T-helper 2 cell treated with Interferon-gamma antibody and Interleukin-4, amounts not matched to agents 100 ng/mL and 5 ng/mL, for 36 hours (primary cell): ENCODE results near the gene CEP250. TPM values are rescaled to one million over a fixed set of nuclear protein-coding genes. Genes with fewer than 3 reads are reported as not detected.

Experiments used
- intact Hi-C: fragments of 100-400 bp; cut with micrococcal nuclease; formaldehyde crosslinking; loops from one replicate; pipeline ENCODE4 v1.15.1; 2023
- total RNA-seq: library from RNA; stranded (reverse); gene quantifications from 2 replicates; pipeline ENCODE4 v1.2.3, GENCODE V29; 2022

CEP250 gene
- total RNA-seq, 1 donor from 2014 or later, result 56.8 TPM

GRCh38 chr20:35490736-35491181 lies 35.4 kb downstream of the CEP250 start:
- intact Hi-C loops, result loop anchor here (1.0 to 5.0 kb wide), 5 partner anchors 33 to 252 kb away; partner anchors contain the start of genes CEP250, CPNE1, RBM12 and RBM39

DNA sequence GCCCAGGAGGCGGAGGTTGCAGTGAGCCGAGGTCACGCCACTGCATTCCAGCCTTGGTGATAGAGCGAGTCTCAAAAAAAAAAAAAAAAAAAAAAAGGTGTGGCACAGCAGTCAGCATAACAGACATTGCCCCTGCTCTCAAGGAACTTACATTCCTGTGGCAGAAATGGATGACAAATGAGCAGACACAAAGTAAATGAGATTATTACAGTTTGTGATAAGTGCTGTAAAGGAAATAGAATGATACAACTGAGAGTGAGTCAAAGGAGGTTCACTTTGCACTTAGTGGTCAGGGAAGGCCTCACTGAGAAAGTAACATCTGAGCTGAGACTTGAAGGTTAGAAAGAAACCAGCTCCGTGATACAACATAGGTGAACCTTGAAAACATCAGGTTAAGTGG lies 36.4 kb downstream of the CEP250 start:
- intact Hi-C loops, result loop anchor here (1.0 to 5.0 kb wide), 4 partner anchors 35 to 250 kb away; partner anchors contain the start of genes CEP250, CPNE1, RBM12 and RBM39

GRCh38 chr20:35492352-35492751 lies 37.0 kb downstream of the CEP250 start:
- intact Hi-C loops, result loop anchor here (5.0 kb wide), 2 partner anchors 35 to 250 kb away; partner anchors contain the start of genes CEP250 and RBM39

DNA sequence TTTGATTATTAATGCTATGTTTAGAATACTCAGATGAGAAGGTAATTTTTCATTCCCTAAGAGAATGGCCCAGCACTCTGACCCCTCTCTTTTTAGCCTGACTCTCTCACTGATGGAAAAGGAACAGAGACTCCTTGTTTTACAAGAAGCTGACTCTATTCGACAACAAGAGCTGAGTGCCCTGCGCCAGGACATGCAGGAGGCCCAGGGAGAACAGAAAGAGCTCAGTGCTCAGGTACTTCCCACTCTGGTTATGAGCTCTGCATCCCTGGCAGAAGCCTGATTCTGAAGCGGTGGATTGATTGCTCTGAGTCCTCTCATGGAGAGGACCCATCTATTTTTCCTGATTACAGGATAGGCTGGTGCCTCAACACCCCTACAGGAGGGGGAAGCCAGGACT lies 41.1 kb downstream of the CEP250 start:
- intact Hi-C loops, result no loop called here

- intact Hi-C loops, result no loop called here
Measured at GRCh38 chr20:35497320-35497719, 41.9 kb downstream of the CEP250 start.

GRCh38 chr20:35497780-35498189 lies 42.4 kb downstream of the CEP250 start:
- intact Hi-C loops, result no loop called here

DNA sequence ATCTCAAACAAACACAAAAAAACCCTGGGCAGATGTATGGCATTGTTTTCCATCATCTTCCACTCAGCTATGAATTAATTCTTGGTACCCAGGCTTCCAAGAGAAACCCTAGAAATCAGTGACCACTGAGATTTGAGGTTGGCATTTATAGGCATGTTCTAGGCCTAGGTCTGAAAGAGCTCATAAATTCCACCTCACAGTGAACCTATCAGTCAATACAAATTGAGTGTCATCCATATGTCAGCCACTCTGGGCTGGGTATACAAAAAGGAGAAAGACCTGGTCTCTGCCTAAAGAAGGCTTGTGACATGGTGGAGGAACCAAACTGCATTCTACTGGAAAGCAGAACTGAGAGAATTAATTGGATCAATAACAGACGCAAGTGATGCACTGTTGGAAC lies 43.9 kb downstream of the CEP250 start:
- intact Hi-C loops, result no loop called here

DNA sequence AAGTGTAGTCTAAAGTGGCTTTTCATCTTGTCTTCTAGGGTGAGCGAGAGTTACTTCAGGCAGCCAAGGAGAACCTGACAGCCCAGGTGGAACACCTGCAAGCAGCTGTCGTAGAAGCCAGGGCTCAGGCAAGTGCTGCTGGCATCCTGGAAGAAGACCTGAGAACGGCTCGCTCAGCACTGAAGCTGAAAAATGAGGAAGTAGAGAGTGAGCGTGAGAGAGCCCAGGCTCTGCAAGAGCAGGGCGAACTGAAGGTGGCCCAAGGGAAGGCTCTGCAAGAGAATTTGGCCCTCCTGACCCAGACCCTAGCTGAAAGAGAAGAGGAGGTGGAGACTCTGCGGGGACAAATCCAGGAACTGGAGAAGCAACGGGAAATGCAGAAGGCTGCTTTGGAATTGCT lies 47.0 kb downstream of the CEP250 start:
- intact Hi-C loops, result no loop called here

- intact Hi-C loops, result no loop called here
Measured at GRCh38 chr20:35503281-35503680, 47.9 kb downstream of the CEP250 start.

DNA sequence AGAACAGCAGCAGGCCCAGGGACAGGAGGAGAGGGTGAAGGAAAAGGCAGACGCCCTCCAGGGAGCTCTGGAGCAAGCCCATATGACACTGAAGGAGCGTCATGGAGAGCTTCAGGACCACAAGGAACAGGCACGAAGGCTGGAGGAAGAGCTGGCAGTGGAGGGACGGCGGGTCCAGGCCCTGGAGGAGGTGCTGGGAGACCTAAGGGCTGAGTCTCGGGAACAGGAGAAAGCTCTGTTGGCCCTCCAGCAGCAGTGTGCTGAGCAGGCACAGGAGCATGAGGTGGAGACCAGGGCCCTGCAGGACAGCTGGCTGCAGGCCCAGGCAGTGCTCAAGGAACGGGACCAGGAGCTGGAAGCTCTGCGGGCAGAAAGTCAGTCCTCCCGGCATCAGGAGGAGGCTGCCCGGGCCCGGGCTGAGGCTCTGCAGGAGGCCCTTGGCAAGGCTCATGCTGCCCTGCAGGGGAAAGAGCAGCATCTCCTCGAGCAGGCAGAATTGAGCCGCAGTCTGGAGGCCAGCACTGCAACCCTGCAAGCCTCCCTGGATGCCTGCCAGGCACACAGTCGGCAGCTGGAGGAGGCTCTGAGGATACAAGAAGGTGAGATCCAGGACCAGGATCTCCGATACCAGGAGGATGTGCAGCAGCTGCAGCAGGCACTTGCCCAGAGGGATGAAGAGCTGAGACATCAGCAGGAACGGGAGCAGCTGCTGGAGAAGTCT lies 48.6 kb downstream of the CEP250 start:
- intact Hi-C loops, result no loop called here

DNA sequence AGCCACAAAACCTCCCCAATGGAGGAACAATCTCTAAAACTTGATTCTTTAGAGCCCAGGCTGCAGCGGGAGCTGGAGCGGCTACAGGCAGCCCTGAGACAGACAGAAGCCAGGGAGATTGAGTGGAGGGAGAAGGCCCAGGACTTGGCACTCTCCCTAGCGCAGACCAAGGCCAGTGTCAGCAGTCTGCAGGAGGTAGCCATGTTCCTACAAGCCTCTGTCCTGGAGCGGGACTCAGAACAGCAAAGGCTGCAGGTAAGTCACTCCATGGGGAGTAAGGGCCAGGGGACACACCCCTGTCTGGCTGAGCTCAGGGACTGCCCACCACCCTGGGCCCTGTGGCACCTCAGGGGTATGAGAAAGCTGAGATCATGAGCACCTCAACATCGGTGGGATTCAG lies 49.4 kb downstream of the CEP250 start:
- intact Hi-C loops, result no loop called here

GRCh38 chr20:35506179-35506578 lies 50.8 kb downstream of the CEP250 start:
- intact Hi-C loops, result no loop called here

- intact Hi-C loops, result no loop called here
Measured at GRCh38 chr20:35506872-35507638, 51.7 kb downstream of the CEP250 start.

DNA sequence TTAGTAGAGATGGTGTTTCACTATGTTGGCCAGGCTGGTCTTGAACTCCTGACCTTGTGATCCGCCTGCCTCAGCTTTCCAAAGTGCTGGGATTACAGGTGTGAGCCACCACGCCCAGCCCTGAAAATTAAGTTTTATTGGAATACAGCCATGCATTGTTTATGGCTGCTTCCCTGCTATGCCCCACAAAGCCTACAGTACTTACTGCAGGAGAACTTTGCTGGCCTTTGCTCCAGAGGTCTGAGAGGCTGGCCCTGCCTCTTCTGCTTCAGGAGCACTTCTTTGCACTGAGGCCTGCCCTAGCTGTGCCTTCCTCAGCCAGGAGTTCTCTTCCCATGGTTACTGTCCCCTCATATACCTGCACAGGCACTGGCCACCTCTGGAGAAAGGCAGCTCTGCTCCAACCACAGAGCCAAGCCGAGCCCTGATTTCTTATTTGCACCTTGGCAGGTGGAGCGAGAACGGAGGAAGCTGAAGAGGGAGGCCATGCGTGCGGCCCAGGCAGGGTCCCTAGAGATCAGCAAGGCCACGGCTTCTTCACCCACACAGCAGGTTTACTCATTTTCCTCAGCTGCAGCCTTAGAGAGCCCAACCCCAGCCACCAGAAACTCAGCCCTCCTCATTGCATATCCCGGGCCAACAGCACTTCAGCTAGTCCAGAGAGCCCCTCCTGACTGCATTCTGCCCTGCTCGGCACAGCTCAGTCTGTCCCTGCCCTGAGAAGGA lies 53.3 kb downstream of the CEP250 start:
- intact Hi-C loops, result no loop called here

DNA sequence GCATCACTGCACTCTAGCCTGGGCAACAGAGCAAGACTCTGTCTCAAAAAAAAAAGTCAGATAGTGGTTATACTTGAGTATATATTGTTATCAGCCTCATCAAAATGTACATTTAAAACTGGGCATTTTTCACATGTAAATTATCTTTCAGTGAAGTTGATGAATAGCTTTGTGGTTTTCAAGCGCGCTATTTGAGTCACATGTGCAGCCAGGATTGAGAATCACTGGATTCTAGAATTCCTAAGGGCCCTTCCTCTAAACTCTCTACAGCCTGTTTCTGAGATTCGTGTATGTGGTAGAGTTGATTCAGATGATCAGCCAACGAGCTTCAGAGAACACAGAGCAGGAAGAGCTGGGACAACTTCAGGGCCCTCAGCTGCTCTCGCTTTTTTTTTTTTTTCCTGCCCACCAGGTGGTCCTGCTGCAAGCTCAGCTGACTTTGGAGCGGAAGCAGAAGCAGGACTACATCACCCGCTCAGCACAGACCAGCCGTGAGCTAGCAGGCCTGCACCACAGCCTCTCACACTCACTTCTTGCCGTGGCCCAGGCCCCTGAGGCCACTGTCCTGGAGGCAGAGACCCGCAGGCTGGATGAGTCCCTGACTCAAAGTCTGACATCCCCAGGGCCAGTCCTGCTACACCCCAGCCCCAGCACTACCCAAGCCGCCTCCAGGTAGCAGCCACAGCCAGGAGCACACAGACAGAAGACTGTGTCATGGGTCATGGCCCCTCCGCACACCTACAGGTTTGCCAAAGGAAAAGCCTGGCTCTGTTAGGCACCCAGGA lies 55.7 kb downstream of the CEP250 start:
- intact Hi-C loops, result no loop called here

DNA sequence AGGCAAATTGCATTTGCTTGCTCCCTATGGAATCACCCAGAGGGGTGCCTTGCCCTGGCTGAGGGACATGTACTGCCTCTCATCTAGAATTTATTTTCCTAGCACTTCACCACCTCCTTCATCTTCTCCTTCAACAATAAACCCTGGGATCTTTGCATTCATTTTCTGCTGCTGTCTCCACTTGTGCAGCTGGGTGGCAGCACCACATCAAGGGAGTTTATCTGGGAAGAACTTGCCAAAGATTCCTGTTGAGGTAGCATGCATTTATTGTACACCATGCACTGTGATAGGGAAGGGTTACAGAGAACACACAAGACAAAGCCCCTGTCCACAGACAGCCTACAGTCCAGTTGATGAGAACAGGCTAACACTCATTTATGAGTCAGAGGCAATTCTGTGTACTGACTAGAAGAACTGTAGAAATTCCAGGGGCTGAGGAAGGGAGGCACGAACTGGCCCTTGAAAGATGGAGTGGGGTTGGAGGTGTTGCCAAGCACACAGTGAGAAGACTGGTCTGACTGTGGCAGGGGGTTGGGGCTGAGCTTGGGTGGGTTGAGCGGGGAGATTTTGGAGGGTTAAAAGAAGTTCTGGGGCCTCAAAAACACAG lies 56.5 kb downstream of the CEP250 start:
- intact Hi-C loops, result no loop called here

DNA sequence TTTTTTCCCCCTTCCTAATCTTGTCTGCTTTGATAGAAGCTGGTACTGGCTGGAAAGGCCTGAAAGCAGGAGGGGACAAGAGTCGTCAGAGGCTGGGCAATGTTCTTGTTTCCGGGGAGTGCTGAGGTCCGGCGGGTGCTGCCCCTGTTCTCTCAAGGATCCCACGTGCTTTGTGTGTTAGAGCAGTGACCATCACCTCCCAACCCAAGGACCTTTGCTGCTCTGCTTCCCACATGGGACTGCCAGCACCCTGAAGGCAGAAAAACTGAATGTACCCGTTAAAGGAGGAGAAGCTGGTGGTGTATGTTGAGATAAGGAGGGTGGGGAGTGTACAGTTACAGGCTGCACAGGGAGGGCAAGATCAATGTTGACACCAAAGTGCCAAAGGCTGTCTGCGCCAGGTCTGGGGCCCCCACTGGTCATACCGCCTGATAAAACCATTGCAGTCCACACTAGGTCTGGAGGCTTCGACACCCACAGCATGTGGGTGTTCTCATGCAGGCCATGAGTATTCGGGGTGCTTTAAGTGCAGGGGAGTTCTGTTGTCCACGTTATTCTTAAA lies 59.1 kb downstream of the CEP250 start:
- intact Hi-C loops, result no loop called here

GRCh38 chr20:35515341-35515740 lies 59.9 kb downstream of the CEP250 start:
- intact Hi-C loops, result no loop called here

- intact Hi-C loops, result no loop called here
Measured at GRCh38 chr20:35515949-35516645, 60.7 kb downstream of the CEP250 start.

DNA sequence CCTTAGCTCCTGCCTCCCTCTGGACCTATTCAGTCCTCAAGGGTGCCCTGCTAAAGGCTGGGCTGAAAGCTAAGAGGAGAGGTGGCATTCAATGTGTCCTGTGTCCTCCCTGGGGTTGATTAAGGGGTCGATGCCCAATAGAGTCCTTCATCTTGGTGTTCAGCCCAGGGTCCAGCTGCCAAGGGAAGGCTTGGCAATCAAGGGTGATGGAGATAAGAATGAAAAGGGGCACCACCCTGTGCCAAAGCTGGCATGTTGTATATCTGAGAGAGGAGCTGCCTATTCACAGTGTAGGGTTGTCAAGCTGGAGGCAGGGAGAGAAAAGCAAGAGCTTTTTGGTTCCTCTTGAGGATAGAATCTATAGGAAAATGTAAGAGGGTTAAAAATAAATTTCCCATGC lies 61.7 kb downstream of the CEP250 start:
- intact Hi-C loops, result no loop called here
